ENCODE measurements around the gene PAQR5.
"Not testable (repeated sequence)": the region's sequence is repeated elsewhere in the genome, so short reads cannot be mapped to it uniquely, and the experiment has no call there.

The PAQR5 gene

GRCh38 chr15:69446953-69447352 lies 148.2 kb downstream of the PAQR5 start:
- no peak for TF ChIP-seq ZNF274 (IDR thresholded peaks at IDR 0.05; ENCODE audit: low read depth, low read length)

GRCh38 chr15:69450221-69450620 lies 151.5 kb downstream of the PAQR5 start:
- H3K4me3 ChIP-seq (ENCODE audit: low read length), result not testable (repeated sequence)

More at GRCh38 chr15:69446953-69447352, 148.2 kb downstream of the PAQR5 start:
- no peak overlapping the region for H3K4me3 ChIP-seq (ENCODE audit: low read length)

GRCh38 chr15:69450968-69451695 lies 152.4 kb downstream of the PAQR5 start:
- H3K4me3 ChIP-seq (ENCODE audit: low read length), result no peak overlapping the region; the same call in 1 of the 2 replicates
- no peak for TF ChIP-seq ZNF274 (IDR thresholded peaks at IDR 0.05; ENCODE audit: low read depth, low read length)

GRCh38 chr15:69451951-69452691 lies 153.4 kb downstream of the PAQR5 start:
- peak overlapping the region; percentile 66; the same call in 1 of the 2 replicates for H3K4me3 ChIP-seq (ENCODE audit: low read length)

GRCh38 chr15:69452692-69453521 lies 154.2 kb downstream of the PAQR5 start, which contains the start of gene RPLP1:
TSS of gene RPLP1 (plus strand) at chr15:69452818. CDS start at chr15:69452949, 131 bp downstream.
- H3K4me3 ChIP-seq (ENCODE audit: low read length), result peak within 1 kb of the TSS; percentile 85

More at GRCh38 chr15:69451951-69452691, 153.4 kb downstream of the PAQR5 start:
- no peak for TF ChIP-seq ZNF274 (IDR thresholded peaks at IDR 0.05; ENCODE audit: low read depth, low read length)

GRCh38 chr15:69454953-69455352 lies 156.2 kb downstream of the PAQR5 start:
- no peak for TF ChIP-seq ZNF274 (IDR thresholded peaks at IDR 0.05; ENCODE audit: low read depth, low read length)
- peak overlapping the region; percentile 85 for H3K4me3 ChIP-seq (ENCODE audit: low read length)

More at GRCh38 chr15:69452692-69453521, 154.2 kb downstream of the PAQR5 start, which contains the start of gene RPLP1:
- TF ChIP-seq ZNF274 (IDR thresholded peaks at IDR 0.05; ENCODE audit: low read depth, low read length), result no peak

- no peak overlapping the region for H3K4me3 ChIP-seq (ENCODE audit: low read length)
- TF ChIP-seq ZNF274 (IDR thresholded peaks at IDR 0.05; ENCODE audit: low read depth, low read length), result no peak
These were observed 157.8 kb downstream of the PAQR5 start for GRCh38 chr15:69456208-69457166.

All from GM08714 (cell line).